ENCODE results near the gene PTDSS2. TPM values are rescaled to one million over a fixed set of nuclear protein-coding genes. Genes with fewer than 3 reads are reported as not detected.
A peak's percentile ranks its signal among the peaks of the same experiment; 100 is the strongest.

PTDSS2 gene
- polyA plus RNA-seq, 2 of the 4 experiments (the other 2 are of a cell fraction): 23.4 to 38.9 TPM

- CTCF ChIA-PET: interaction anchor here (0.8 to 9.0 kb wide), 11 partner anchors 10 to 155 kb away, joined by 3 to 112 read pairs (median 4); partner anchors contain the start of genes PKP3 and PTDSS2
- Histone ChIP-seq H3K9me3 (no peaks in the 10 kb centered on the region), H3K4me2 (peak overlapping the region; percentile 88), H3K27ac (peak overlapping the region; percentile 84 to 93), H3K4me1 (peaks cover 29% of the 10 kb centered on the region), H3K4me3 (peak overlapping the region; percentile 56)
- TF ChIP-seq CTCF (IDR thresholded peaks at IDR 0.05) (peak; percentile 20), KDM5A (IDR thresholded peaks at IDR 0.05) (no peak), JUN (IDR thresholded peaks at IDR 0.05) (peak in 1 of 2 experiments; percentile 46; a peak in 1 of 5 replicates), MAX (IDR thresholded peaks at IDR 0.05) (peak; percentile 73), POLR2A (IDR thresholded peaks at IDR 0.05; ENCODE audit: low read length) (peak; percentile 28; the same call in 1 of the 2 replicates), REST (IDR thresholded peaks at IDR 0.05) (no peak), NFE2L2 (conservative IDR thresholded peaks at IDR 0.05; ENCODE audit: low read length) (no peak), SMC3 (IDR thresholded peaks at IDR 0.05) (peak; percentile 30; the same call in 2 of the 3 replicates), BHLHE40 (IDR thresholded peaks at IDR 0.05; ENCODE audit: low read depth, low read length) (no peak), HOXB5 (CRISPR knock-in tag; IDR thresholded peaks at IDR 0.05) (no peak), EHF (CRISPR knock-in tag; IDR thresholded peaks at IDR 0.05) (no peak), E2F6 (IDR thresholded peaks at IDR 0.05; ENCODE audit: borderline replicate concordance, low read depth) (peak; percentile 84), PHF8 (IDR thresholded peaks at IDR 0.05; ENCODE audit: borderline replicate concordance, low read depth) (peak; percentile 59; the same call in 1 of the 2 replicates), HOXA7 (CRISPR knock-in tag; IDR thresholded peaks at IDR 0.05) (no peak), KDM1A (IDR thresholded peaks at IDR 0.05; ENCODE audit: low read depth) (no peak), RNF2 (IDR thresholded peaks at IDR 0.05; ENCODE audit: borderline replicate concordance, low read depth) (peak; percentile 63; the same call in 1 of the 2 replicates), RAD21 (conservative IDR thresholded peaks at IDR 0.05 in 1 of 2, IDR thresholded peaks at IDR 0.05 in 1 of 2) (peak; percentile 23 to 25; a peak in 3 of 5 replicates), ZNF302 (CRISPR knock-in tag; IDR thresholded peaks at IDR 0.05) (no peak), ATOH8 (CRISPR knock-in tag; IDR thresholded peaks at IDR 0.05; ENCODE audit: low read depth) (no peak)
- TF ChIP-seq, protein P1, sequence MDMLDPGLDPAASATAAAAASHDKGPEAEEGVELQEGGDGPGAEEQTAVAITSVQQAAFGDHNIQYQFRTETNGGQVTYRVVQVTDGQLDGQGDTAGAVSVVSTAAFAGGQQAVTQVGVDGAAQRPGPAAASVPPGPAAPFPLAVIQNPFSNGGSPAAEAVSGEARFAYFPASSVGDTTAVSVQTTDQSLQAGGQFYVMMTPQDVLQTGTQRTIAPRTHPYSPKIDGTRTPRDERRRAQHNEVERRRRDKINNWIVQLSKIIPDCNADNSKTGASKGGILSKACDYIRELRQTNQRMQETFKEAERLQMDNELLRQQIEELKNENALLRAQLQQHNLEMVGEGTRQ (IDR thresholded peaks at IDR 0.05): no peak
- TF ChIP-seq, protein P2, sequence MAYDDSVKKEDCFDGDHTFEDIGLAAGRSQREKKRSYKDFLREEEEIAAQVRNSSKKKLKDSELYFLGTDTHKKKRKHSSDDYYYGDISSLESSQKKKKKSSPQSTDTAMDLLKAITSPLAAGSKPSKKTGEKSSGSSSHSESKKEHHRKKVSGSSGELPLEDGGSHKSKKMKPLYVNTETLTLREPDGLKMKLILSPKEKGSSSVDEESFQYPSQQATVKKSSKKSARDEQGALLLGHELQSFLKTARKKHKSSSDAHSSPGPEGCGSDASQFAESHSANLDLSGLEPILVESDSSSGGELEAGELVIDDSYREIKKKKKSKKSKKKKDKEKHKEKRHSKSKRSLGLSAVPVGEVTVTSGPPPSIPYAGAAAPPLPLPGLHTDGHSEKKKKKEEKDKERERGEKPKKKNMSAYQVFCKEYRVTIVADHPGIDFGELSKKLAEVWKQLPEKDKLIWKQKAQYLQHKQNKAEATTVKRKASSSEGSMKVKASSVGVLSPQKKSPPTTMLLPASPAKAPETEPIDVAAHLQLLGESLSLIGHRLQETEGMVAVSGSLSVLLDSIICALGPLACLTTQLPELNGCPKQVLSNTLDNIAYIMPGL (CRISPR knock-in tag; IDR thresholded peaks at IDR 0.05; ENCODE audit: borderline replicate concordance): no peak
- 42% methylated on average over 18 of the region's 91 CpGs for WGBS (ENCODE audit: missing lambda C conversion rate)
- DNase-seq (ENCODE audit: low read depth in 1 of 2, low spot score in 1 of 2) (peak; percentile 63 to 90), ATAC-seq (peak; percentile 52 to 81), FAIRE-seq (no peak)
- POLR2A ChIA-PET: interaction anchor here (0.6 to 3.3 kb wide), 11 partner anchors 10 to 200 kb away, joined by 3 to 30 read pairs (median 6); partner anchors contain the start of genes BET1L, PKP3, PTDSS2 and RIC8A
Observed at GRCh38 chr11:406796-407650, 43.1 kb upstream of the PTDSS2 start.
